ENCODE results near the gene NAB2.

NAB2 gene

DNA sequence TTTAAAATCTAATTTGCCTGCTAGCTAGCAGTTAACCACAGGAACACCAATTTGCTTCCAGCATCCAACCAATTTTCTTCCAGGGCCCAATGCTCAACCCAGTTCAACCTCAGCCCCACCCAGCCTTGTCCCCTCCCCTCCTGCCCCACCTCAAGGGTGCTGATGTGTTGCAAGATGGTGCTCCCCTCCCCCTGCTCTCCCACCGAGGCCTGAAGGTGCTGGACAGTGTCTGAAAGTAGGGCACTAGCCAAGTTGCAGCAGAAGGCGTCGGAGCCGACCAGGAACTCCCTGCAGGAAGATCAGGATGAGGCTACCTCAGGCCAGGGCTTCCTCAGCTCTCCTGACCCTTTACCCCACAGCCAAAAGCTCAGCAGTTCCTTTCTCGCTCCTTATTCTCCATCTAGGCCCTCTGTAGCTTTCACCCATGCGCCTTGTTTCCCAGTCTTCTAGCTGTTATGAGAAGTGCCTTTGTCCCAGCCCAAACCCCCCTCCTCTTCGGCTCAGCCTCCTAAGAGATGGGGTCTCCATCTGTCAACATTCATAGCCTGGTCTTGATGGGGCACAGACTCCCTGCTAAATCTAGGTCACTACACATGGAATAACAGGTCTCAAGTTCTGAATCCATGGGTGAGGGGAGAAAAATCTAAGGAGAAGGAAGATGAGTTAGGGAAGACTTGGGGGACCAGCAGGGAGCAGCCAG is 18.7 kb downstream of the NAB2 start:
- TF ChIP-seq POLR2AphosphoS5 (IDR thresholded peaks at IDR 0.05; ENCODE audit: low read depth, low read length) (no peak), TAF1 (IDR thresholded peaks at IDR 0.05; ENCODE audit: low read depth, low read length) (no peak), PAX5 (IDR thresholded peaks at IDR 0.05; ENCODE audit: insufficient read depth, low read length, severe bottlenecking) (no peak), SPI1 (IDR thresholded peaks at IDR 0.05; ENCODE audit: low read depth, low read length) (no peak), POLR2A (IDR thresholded peaks at IDR 0.05; ENCODE audit: low read depth, low read length) (no peak), POU2F2 (IDR thresholded peaks at IDR 0.05; ENCODE audit: low read depth, low read length) (no peak)
- FAIRE-seq (no peak), DNase-seq (ENCODE audit: insufficient read length, low spot score) (no peak)

DNA sequence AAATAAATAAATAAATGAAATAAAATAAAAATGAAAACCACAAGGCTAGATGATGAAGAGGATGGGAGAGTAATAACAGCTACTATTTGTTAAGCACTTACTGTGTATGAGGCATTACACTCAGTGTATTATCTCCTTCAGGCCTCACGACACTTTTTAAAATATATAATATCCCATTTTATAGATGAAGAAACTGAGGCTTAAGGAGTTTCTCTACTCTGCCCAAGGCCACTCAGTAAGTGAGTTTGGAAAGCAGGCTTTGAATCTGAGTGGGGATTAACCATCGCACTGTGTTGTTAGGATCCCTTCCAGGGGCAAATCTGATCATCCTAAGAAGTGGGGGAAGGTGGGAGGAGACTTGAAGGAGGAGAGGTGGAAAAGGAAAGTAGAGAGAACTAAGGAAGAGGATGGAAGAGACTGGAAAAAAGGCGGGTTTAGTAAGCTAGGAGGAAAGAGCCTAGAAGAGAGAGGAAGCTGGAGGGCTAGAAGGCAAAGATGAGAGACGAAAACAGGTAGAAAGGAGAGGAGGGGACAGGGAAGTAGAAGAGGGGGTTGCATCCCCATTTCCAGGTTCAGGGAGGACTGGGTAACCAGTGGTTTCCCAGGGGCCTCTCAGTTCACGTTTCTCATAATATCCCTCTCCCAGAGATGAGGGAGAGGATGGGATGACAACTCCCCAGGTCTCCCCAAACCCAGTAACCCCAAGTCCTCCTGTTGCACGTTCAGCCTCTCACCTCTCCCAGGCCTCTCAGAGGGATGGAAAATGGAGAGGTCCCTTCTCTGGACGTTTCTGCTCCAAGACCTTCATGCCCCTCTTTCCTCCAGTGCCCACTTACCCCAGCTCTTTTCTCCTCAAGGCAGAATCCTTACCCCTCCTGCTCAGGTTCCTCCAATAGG is 20.5 kb downstream of the NAB2 start:
- FAIRE-seq (no peak), DNase-seq (ENCODE audit: insufficient read length, low spot score) (no peak)
- TF ChIP-seq POLR2AphosphoS5 (IDR thresholded peaks at IDR 0.05; ENCODE audit: low read depth, low read length) = no peak; the same call in 1 of the 2 replicates

DNA sequence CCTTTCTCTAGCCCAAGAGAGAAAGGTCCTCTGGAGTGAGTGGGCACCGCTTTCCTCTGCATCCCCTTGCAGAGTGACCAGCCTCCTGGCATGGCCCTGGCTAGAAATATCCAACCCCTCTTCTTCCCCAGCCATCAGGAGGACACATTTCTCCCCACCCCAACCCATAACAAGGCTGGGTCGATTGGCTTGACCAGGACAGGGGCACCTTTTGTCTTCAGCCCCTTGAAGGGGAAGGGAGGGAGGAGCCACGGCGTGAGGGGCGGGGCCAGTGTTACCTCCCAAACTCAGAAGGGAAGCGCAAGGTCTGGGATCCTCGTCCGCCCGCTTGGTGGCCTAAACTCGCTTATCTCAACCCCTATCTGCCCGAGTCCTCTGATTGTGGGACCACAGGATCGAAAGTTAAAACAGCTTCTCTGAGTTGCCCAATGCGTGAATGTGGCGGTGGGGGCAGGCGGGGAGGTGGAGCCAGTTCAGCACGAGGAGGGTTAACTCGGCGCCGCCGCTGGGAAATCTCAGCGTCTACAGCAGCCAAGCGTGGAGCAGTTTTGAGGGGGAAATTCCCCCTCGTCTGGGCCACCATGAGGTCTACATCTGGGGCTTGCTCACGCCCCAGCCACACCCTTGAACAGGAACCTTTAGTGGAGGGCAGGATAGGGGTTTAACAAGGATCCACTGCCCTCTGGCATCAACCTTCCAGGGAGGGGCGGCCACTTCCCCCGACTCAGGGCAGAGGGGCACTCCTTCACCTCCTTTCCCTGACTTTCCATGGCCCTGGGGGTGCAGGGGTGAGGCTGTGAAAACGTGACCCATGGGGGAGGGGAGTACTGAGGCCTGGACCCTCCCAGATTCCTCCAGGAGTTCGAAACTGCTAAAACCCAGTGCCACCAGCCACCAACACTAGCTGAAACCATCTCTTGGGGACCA is 21.5 kb downstream of the NAB2 start:
- no peak for DNase-seq (ENCODE audit: insufficient read length, low spot score)
- FAIRE-seq = peak; percentile 95

DNA sequence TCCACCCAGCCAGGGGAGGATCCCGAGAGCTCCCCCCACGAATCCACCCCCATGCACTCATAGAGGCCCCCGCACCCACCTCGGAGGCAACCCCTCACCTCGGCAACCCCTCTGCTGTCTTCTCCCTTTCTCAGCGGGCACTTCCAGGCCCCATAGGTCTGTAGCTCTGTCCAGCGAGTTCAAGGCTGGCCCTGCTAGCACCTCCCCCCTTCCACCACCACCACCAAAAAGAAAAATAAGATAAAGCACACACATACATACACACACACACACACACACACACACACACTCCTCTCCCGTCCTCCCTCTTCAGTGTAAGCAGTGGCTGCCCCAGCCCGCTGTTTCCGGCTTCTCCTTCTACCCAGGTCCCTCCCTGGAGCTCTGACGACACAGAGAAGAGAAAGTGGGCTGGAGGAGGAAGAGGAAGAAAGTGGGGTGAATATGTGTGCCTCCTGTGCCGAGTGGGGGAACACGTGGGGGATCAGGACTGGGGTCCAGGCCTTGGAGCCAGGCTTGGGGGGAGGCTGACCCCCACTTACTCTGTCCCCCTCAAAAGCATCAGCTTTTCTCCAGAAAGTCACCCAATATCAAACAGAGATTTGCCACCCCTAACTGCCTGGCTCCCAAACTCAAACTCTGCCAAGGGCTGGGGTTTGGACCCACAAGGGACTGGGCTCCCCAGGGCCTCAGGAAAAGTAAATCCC is 22.3 kb downstream of the NAB2 start, which contains the start of gene STAT6:
Gene STAT6, minus strand, starts transcription at position 332 of the 704 bp plus-strand sequence. CDS start 3,084 bp downstream, outside the sequence.
- TF ChIP-seq TAF1 (IDR thresholded peaks at IDR 0.05; ENCODE audit: low read depth, low read length) (peak; percentile 73), POLR2A (IDR thresholded peaks at IDR 0.05; ENCODE audit: low read depth, low read length) (peak; percentile 75), SPI1 (IDR thresholded peaks at IDR 0.05; ENCODE audit: low read depth, low read length) (peak; percentile 35; the same call in 1 of the 2 replicates), POU2F2 (IDR thresholded peaks at IDR 0.05; ENCODE audit: low read depth, low read length) (no peak), POLR2AphosphoS5 (IDR thresholded peaks at IDR 0.05; ENCODE audit: low read depth, low read length) (peak; percentile 71), PAX5 (IDR thresholded peaks at IDR 0.05; ENCODE audit: insufficient read depth, low read length, severe bottlenecking) (no peak)
- DNase-seq (ENCODE audit: insufficient read length, low spot score) = no peak
- FAIRE-seq = no peak

More for the DNA sequence above, 21.5 kb downstream of the NAB2 start:
- 0 out of 2 replicates have a peak, but pooled peaks have one; percentile 14 for TF ChIP-seq POU2F2 (IDR thresholded peaks at IDR 0.05; ENCODE audit: low read depth, low read length)
- peak; percentile 71; the same call in 1 of the 2 replicates for TF ChIP-seq POLR2A (IDR thresholded peaks at IDR 0.05; ENCODE audit: low read depth, low read length)
- no peak for TF ChIP-seq SPI1 (IDR thresholded peaks at IDR 0.05; ENCODE audit: low read depth, low read length)
- 0 out of 2 replicates have a peak, but pooled peaks have one; percentile 22 for TF ChIP-seq TAF1 (IDR thresholded peaks at IDR 0.05; ENCODE audit: low read depth, low read length)
- TF ChIP-seq POLR2AphosphoS5 (IDR thresholded peaks at IDR 0.05; ENCODE audit: low read depth, low read length) = peak; percentile 53; the same call in 1 of the 2 replicates
- peak; percentile 77 for TF ChIP-seq PAX5 (IDR thresholded peaks at IDR 0.05; ENCODE audit: insufficient read depth, low read length, severe bottlenecking)

DNA sequence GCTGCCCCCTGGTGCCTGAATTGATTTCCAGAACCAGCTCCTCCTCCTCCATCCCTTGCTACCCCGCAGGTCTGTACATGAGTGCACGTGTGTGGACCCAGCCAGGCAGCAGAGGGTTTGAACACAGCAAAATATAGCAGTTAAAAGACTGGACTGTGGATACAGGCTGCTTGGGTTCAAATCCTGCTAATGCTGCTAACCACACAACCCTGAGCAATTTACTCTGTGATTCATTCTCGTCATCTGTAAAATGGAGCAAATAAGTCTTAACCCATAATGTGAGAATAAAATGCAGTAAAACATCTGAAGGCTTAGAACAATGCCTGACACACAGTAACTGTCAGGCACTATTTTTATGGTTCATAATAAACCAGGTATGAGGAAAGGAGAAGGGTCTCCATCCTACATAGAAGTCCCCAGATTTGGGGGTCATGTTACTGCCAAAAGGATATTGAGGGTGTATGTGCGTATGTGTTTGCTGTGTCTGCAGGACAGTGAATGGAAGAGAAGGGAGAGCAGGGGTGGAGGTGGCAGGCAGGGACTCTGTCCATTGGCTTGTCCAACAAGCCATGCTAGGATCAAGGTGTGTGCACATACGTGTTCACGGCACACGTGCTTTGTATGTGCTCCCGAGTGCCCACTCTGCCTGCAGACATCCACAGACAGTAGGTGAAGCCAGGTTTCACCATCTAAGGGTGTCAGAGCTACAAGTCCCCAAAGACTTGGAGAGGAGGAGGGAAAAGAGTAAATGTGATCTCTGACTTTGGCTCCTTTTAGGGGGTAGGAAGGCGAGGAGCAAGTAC is 23.8 kb downstream of the NAB2 start:
- FAIRE-seq (peak; percentile 90), DNase-seq (ENCODE audit: insufficient read length, low spot score) (no peak)
- TF ChIP-seq TAF1 (IDR thresholded peaks at IDR 0.05; ENCODE audit: low read depth, low read length) (no peak), POU2F2 (IDR thresholded peaks at IDR 0.05; ENCODE audit: low read depth, low read length) (no peak), SPI1 (IDR thresholded peaks at IDR 0.05; ENCODE audit: low read depth, low read length) (no peak), PAX5 (IDR thresholded peaks at IDR 0.05; ENCODE audit: insufficient read depth, low read length, severe bottlenecking) (no peak), POLR2A (IDR thresholded peaks at IDR 0.05; ENCODE audit: low read depth, low read length) (no peak), POLR2AphosphoS5 (IDR thresholded peaks at IDR 0.05; ENCODE audit: low read depth, low read length) (no peak)

DNA sequence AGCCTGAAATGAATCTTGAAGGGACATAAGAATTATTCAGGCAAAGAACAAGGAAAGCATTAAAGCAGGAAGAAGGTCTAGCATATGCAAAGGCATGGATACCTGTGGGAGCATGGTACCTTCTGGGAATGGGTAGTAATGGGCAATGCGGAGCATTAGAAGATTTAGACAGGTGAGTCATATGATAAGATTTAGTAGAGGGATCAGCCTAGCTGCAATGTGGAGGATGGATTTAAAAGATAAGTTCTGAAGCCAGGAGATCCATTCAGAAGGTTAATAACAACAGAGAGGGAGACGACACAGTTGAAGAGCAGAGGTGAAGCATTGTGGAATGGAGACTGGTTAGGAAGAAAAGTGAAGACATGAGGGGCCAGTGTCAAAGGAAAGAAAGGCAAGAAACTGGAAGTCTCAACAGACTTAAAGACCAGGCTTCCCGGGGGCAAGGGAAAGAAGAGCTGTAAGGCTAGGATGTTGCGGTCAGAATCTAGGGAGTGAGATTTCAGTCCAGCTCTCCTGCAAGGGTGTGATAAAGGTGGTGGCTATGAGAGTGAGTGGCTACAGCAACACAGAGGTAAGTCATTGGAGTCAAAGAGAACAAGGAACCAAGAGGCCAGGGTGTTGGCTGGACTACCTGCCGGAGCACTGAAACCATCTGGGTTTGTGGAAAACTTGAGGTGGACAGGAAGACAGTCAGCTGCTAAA is 27.8 kb downstream of the NAB2 start:
- no peak for DNase-seq (ENCODE audit: insufficient read length, low spot score)
- FAIRE-seq = no peak
- TF ChIP-seq SPI1 (IDR thresholded peaks at IDR 0.05; ENCODE audit: low read depth, low read length) (no peak), POU2F2 (IDR thresholded peaks at IDR 0.05; ENCODE audit: low read depth, low read length) (no peak), PAX5 (IDR thresholded peaks at IDR 0.05; ENCODE audit: insufficient read depth, low read length, severe bottlenecking) (no peak), POLR2AphosphoS5 (IDR thresholded peaks at IDR 0.05; ENCODE audit: low read depth, low read length) (no peak), TAF1 (IDR thresholded peaks at IDR 0.05; ENCODE audit: low read depth, low read length) (no peak), POLR2A (IDR thresholded peaks at IDR 0.05; ENCODE audit: low read depth, low read length) (no peak)

DNA sequence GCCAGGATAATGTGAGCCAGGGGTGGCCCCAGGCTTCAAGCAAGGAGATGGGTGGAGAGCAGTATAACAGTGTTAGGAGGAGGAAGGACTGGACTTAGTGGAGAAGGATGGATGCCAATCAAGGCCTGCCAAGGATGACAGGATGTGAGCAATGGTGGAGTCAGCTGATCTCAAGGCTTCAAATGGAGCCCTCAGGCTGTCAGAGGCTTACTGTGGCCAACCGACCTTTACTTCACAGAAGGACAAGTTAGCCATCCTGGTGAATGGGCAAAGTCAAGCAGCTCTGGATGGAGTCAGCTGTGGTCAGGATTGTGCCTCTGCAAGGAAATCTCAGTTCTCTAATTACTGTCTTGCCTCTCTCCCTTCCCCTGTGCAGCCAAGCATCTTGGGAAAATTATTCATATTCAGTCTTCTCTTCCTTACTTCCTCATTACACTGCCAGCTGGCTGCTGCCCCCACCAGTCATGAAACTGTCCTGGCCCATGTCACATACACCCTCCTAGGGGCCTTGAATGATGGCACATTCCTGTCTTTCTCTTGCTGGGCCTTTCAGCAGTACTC is 29.9 kb downstream of the NAB2 start:
- no peak for TF ChIP-seq PAX5 (IDR thresholded peaks at IDR 0.05; ENCODE audit: insufficient read depth, low read length, severe bottlenecking)
- no peak for TF ChIP-seq POLR2A (IDR thresholded peaks at IDR 0.05; ENCODE audit: low read depth, low read length)
- no peak for TF ChIP-seq POU2F2 (IDR thresholded peaks at IDR 0.05; ENCODE audit: low read depth, low read length)
- peak; percentile 45; the same call in 1 of the 2 replicates for TF ChIP-seq SPI1 (IDR thresholded peaks at IDR 0.05; ENCODE audit: low read depth, low read length)
- FAIRE-seq (peak; percentile 50), DNase-seq (ENCODE audit: insufficient read length, low spot score) (no peak)
